SK-N-SH treated with all-trans-retinoic acid at 6 μM for 48 hours (cell line): ENCODE data around the gene CNKSR2.

ENCODE experiments used
- ATAC-seq: fragments of 200-7000 bp; cut with Tn5 transposase; 3 replicates; pipeline ENCODE4 v1.9.1; 2020; ENCODE audit warnings: mild to moderate bottlenecking, moderate library complexity
- BACH2 ChIP-seq: fragments of 250-450 bp; sonication (Bioruptor Pico); IDR thresholded peaks from 2 replicates; pipeline ENCODE4 v1.9.0; 2021; ENCODE audit warnings: mild to moderate bottlenecking, borderline replicate concordance
- CSDC2 ChIP-seq: fragments of 250-450 bp; sonication (Bioruptor Pico); IDR thresholded peaks from 2 replicates; pipeline ENCODE4 v1.5.0; 2020; ENCODE audit warnings: mild to moderate bottlenecking, moderate library complexity
- ESRRG ChIP-seq: fragments of 250-450 bp; sonication (Bioruptor Pico); IDR thresholded peaks from 2 replicates; pipeline ENCODE4 v1.6.1; 2021; ENCODE audit warnings: mild to moderate bottlenecking
- GLIS3 ChIP-seq: fragments of 250-450 bp; sonication (Bioruptor Pico); IDR thresholded peaks from 2 replicates; pipeline ENCODE4 v1.5.0; 2020; ENCODE audit warnings: mild to moderate bottlenecking, moderate library complexity
- OSR1 ChIP-seq: fragments of 250-450 bp; sonication (Bioruptor Pico); IDR thresholded peaks from 2 replicates; pipeline ENCODE4 v1.8.0; 2022; ENCODE audit warnings: moderate library complexity, mild to moderate bottlenecking, inconsistent platforms
- PATZ1 ChIP-seq: fragments of 250-450 bp; sonication (Bioruptor Pico); IDR thresholded peaks from 2 replicates; pipeline ENCODE4 v1.8.0; 2020; ENCODE audit warnings: mild to moderate bottlenecking, moderate library complexity, borderline replicate concordance
- PPARA ChIP-seq: fragments of 250-450 bp; sonication (Bioruptor Pico); IDR thresholded peaks from 2 replicates; pipeline ENCODE4 v1.5.0; 2020; ENCODE audit warnings: mild to moderate bottlenecking, borderline replicate concordance
- SNAI2 ChIP-seq: fragments of 250-450 bp; sonication (Bioruptor Pico); IDR thresholded peaks from 2 replicates; pipeline ENCODE4 v1.5.0; 2020; ENCODE audit warnings: mild to moderate bottlenecking, moderate library complexity
- TCF4 ChIP-seq: fragments of 250-450 bp; sonication (Bioruptor Pico); IDR thresholded peaks from 2 replicates; pipeline ENCODE4 v1.8.0; 2021; ENCODE audit warnings: mild to moderate bottlenecking, moderate library complexity, borderline replicate concordance
- TOX ChIP-seq: fragments of 250-450 bp; sonication (Bioruptor Pico); IDR thresholded peaks from 2 replicates; pipeline ENCODE4 v1.8.0; 2021; ENCODE audit warnings: mild to moderate bottlenecking, moderate library complexity, borderline replicate concordance
- ZC3H10 ChIP-seq: fragments of 250-450 bp; sonication (Bioruptor Pico); IDR thresholded peaks from 2 replicates; pipeline ENCODE4 v1.5.1; 2021; ENCODE audit warnings: mild to moderate bottlenecking, moderate library complexity
- ZFP30 ChIP-seq: fragments of 450-650 bp; formaldehyde crosslinking; IDR thresholded peaks from 2 replicates; pipeline ENCODE4 v1.5.0; 2022; ENCODE audit warnings: mild to moderate bottlenecking, moderate library complexity
- ZNF565 ChIP-seq: fragments of 450-650 bp; formaldehyde crosslinking; conservative IDR thresholded peaks from 2 replicates; pipeline ENCODE4 v1.5.0; 2020; ENCODE audit warnings: low read depth, mild to moderate bottlenecking, moderate library complexity
- ZNF70 ChIP-seq: fragments of 450-650 bp; formaldehyde crosslinking; IDR thresholded peaks from 2 replicates; pipeline ENCODE4 v1.5.0; 2020; ENCODE audit warnings: mild to moderate bottlenecking, moderate library complexity
- ZNF8 ChIP-seq: fragments of 450-650 bp; formaldehyde crosslinking; IDR thresholded peaks from 2 replicates; pipeline ENCODE4 v1.5.0; 2020; ENCODE audit warnings: mild to moderate bottlenecking, moderate library complexity
- TF ChIP-seq, protein P1 (sequence below): fragments of 250-450 bp; sonication (Bioruptor Pico); IDR thresholded peaks from 2 replicates; pipeline ENCODE4 v1.5.0; 2020; ENCODE audit warnings: mild to moderate bottlenecking, moderate library complexity
- TF ChIP-seq, protein P2 (sequence below): fragments of 250-450 bp; sonication (Bioruptor Pico); IDR thresholded peaks from 2 replicates; pipeline ENCODE4 v1.8.0; 2021; ENCODE audit warnings: low read depth, mild to moderate bottlenecking, moderate library complexity, borderline replicate concordance
- TF ChIP-seq, protein P3 (sequence below): fragments of 250-450 bp; sonication (Bioruptor Pico); IDR thresholded peaks from 2 replicates; pipeline ENCODE4 v1.5.1; 2020; ENCODE audit warnings: low read depth, mild to moderate bottlenecking, moderate library complexity

CNKSR2 gene

DNA sequence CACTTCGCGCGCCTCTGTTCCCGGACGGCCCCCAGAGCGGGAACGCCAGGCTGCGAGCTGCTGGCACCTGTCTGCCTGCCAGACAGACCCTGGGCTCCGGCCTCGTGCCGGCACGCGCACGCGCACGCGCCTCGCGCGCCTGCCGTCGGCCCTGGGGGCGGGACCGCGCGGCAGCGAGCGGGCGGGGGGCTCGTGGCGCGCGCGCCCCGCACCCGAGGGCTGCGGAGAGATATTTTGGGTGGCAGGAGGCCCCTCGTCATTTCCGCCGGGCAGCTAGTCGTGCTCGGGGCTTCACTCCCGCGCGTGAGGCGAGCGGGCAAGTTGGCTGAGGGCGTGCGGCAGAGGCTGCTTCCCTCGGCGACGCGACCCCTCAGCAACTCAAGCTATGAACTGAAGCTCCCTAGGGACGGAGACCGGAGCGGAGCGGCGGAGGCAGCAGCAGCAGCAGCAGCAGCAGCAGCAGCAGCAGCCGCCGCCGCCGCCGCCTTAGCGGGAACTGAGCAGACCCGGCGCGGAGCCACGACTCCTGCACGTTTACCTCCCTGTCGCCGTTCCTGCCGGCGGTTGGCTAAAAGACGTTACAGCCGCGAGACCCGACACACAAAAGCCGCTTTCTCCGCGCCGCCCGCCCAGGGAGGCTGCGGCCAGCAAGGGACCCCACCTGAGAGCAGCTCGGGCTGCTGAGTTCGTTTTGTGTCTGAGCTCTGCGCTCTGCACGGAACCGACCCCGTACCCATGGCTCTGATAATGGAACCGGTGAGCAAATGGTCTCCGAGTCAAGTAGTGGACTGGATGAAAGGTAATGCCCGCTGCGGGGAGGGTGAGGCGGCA lies at the start of gene CNKSR2:
CNKSR2 (plus strand) TSS at position 256 of the 831 bp plus-strand sequence; CDS start at position 736, 480 bp downstream.
- no peak for TF ChIP-seq BACH2 (CRISPR knock-in tag)
- no peak for TF ChIP-seq OSR1
- TF ChIP-seq ZFP30 (CRISPR knock-in tag): no peak
- no peak for TF ChIP-seq PATZ1
- TF ChIP-seq ESRRG (CRISPR knock-in tag): no peak
- TF ChIP-seq TCF4: no peak
- no peak for TF ChIP-seq ZNF70 (CRISPR knock-in tag)
- peak; percentile 59 for ATAC-seq

GRCh38 chrX:21354725-21355124 lies 19.5 kb upstream of the CNKSR2 start:
- TF ChIP-seq BACH2 (CRISPR knock-in tag) (no peak), ZC3H10 (no peak), GLIS3 (CRISPR knock-in tag) (no peak)
- TF ChIP-seq, protein P1, sequence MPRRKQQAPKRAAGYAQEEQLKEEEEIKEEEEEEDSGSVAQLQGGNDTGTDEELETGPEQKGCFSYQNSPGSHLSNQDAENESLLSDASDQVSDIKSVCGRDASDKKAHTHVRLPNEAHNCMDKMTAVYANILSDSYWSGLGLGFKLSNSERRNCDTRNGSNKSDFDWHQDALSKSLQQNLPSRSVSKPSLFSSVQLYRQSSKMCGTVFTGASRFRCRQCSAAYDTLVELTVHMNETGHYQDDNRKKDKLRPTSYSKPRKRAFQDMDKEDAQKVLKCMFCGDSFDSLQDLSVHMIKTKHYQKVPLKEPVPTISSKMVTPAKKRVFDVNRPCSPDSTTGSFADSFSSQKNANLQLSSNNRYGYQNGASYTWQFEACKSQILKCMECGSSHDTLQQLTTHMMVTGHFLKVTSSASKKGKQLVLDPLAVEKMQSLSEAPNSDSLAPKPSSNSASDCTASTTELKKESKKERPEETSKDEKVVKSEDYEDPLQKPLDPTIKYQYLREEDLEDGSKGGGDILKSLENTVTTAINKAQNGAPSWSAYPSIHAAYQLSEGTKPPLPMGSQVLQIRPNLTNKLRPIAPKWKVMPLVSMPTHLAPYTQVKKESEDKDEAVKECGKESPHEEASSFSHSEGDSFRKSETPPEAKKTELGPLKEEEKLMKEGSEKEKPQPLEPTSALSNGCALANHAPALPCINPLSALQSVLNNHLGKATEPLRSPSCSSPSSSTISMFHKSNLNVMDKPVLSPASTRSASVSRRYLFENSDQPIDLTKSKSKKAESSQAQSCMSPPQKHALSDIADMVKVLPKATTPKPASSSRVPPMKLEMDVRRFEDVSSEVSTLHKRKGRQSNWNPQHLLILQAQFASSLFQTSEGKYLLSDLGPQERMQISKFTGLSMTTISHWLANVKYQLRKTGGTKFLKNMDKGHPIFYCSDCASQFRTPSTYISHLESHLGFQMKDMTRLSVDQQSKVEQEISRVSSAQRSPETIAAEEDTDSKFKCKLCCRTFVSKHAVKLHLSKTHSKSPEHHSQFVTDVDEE (CRISPR knock-in tag): no peak
- TF ChIP-seq, protein P2, sequence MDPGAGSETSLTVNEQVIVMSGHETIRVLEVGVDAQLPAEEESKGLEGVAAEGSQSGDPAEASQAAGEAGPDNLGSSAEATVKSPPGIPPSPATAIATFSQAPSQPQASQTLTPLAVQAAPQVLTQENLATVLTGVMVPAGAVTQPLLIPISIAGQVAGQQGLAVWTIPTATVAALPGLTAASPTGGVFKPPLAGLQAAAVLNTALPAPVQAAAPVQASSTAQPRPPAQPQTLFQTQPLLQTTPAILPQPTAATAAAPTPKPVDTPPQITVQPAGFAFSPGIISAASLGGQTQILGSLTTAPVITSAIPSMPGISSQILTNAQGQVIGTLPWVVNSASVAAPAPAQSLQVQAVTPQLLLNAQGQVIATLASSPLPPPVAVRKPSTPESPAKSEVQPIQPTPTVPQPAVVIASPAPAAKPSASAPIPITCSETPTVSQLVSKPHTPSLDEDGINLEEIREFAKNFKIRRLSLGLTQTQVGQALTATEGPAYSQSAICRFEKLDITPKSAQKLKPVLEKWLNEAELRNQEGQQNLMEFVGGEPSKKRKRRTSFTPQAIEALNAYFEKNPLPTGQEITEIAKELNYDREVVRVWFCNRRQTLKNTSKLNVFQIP (CRISPR knock-in tag): no peak
- TF ChIP-seq, all 23 proteins: peak for 0
- no peak for ATAC-seq

GRCh38 chrX:21355831-21356230 lies 18.4 kb upstream of the CNKSR2 start:
- ATAC-seq: no peak
- no peak for TF ChIP-seq GLIS3 (CRISPR knock-in tag)
- TF ChIP-seq BACH2 (CRISPR knock-in tag): no peak
- no peak for TF ChIP-seq TOX (CRISPR knock-in tag)
- TF ChIP-seq, protein P3, sequence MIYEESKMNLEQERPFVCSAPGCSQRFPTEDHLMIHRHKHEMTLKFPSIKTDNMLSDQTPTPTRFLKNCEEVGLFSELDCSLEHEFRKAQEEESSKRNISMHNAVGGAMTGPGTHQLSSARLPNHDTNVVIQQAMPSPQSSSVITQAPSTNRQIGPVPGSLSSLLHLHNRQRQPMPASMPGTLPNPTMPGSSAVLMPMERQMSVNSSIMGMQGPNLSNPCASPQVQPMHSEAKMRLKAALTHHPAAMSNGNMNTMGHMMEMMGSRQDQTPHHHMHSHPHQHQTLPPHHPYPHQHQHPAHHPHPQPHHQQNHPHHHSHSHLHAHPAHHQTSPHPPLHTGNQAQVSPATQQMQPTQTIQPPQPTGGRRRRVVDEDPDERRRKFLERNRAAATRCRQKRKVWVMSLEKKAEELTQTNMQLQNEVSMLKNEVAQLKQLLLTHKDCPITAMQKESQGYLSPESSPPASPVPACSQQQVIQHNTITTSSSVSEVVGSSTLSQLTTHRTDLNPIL (CRISPR knock-in tag): no peak
- TF ChIP-seq ZNF565: no peak
- TF ChIP-seq ZC3H10: no peak
- TF ChIP-seq OSR1: no peak
- TF ChIP-seq, protein P1 (CRISPR knock-in tag): no peak
- no peak for TF ChIP-seq PPARA (CRISPR knock-in tag)
- no peak for TF ChIP-seq CSDC2 (CRISPR knock-in tag)
- TF ChIP-seq ZNF8 (CRISPR knock-in tag): no peak
- TF ChIP-seq SNAI2 (CRISPR knock-in tag): no peak
